Tibial artery (tissue), 4 donors: ENCODE data around the gene CARNS1.
A peak's percentile ranks its signal among the peaks of the same experiment; 100 is the strongest.

Experiments used
- DNase-seq, 2 donors: peaks; one replicate each; pipeline ENCODE4 v3.0.0-alpha.2; 2019
- H3K27ac ChIP-seq, 2 donors: fragments of 200-600 bp; sonication (generic) in 1 of 2; 1 replicate in 1 of 2; 2 replicates in 1 of 2; pipeline ENCODE4 v1.5.1; 2018 to 2019; ENCODE audit warnings: mild to moderate bottlenecking in 1 of 2
- H3K27me3 ChIP-seq, 2 donors: fragments of 200-600 bp; sonication (generic) in 1 of 2; one replicate each; pipeline versions ENCODE4 v1.5.1 to v1.6.0; 2016 to 2019
- H3K36me3 ChIP-seq, 3 donors: fragments of 200-600 bp; sonication (generic) in 2 of 3; one replicate each; pipeline ENCODE4 v1.5.1; 2016 to 2019; ENCODE audit warnings: mild to moderate bottlenecking in 2 of 3
- H3K4me1 ChIP-seq, 4 donors: fragments of 200-600 bp; sonication (generic) in 2 of 4; 1 replicate in 3 of 4; 2 replicates in 1 of 4; pipeline ENCODE4 v1.5.1; 2016 to 2019
- H3K4me3 ChIP-seq, 2 donors: fragments of 200-600 bp; sonication (generic) in 1 of 2; 1 replicate in 1 of 2; 2 replicates in 1 of 2; pipeline ENCODE4 v1.5.1; 2018 to 2019; ENCODE audit warnings: mild to moderate bottlenecking in 2 of 2
- H3K9me3 ChIP-seq, 3 donors: fragments of 200-600 bp; sonication (generic) in 1 of 3; one replicate each; pipeline ENCODE4 v1.5.1; 2016 to 2019
- CTCF ChIP-seq, 2 experiments: fragments of 200-600 bp in 1 of 2; fragments of 450-650 bp in 1 of 2; IDR thresholded peaks; one replicate each; pipeline ENCODE4 v1.5.1; 2017 to 2019; ENCODE audit warnings: antibody characterized with exemption in 2 of 2, mild to moderate bottlenecking in 1 of 2, moderate library complexity in 1 of 2
- intact Hi-C: fragments of 100-400 bp; cut with DNase I; formaldehyde crosslinking; loops from one replicate; pipeline ENCODE4 v1.15.0; 2023; ENCODE audit warnings: low total_unique reads

Gene CARNS1

GRCh38 chr11:67390947-67391303, 24.6 kb upstream of the CARNS1 start:
- Histone ChIP-seq H3K4me1 (peaks cover 0 to 20% (median 18%) of the 10 kb centered on the region in 4 donors), H3K4me3 (peak overlapping the region; percentile 78 to 81), H3K27me3 (no peaks in the 10 kb centered on the region), H3K9me3 (no peaks in the 10 kb centered on the region), H3K27ac (peak overlapping the region; percentile 78), H3K36me3 (peaks cover 0 to 22% (median 2%) of the 10 kb centered on the region in 3 donors)
- intact Hi-C loops = no loop called here
- DNase-seq = no peak
- no peak for TF ChIP-seq CTCF (IDR thresholded peaks at IDR 0.05)

DNA sequence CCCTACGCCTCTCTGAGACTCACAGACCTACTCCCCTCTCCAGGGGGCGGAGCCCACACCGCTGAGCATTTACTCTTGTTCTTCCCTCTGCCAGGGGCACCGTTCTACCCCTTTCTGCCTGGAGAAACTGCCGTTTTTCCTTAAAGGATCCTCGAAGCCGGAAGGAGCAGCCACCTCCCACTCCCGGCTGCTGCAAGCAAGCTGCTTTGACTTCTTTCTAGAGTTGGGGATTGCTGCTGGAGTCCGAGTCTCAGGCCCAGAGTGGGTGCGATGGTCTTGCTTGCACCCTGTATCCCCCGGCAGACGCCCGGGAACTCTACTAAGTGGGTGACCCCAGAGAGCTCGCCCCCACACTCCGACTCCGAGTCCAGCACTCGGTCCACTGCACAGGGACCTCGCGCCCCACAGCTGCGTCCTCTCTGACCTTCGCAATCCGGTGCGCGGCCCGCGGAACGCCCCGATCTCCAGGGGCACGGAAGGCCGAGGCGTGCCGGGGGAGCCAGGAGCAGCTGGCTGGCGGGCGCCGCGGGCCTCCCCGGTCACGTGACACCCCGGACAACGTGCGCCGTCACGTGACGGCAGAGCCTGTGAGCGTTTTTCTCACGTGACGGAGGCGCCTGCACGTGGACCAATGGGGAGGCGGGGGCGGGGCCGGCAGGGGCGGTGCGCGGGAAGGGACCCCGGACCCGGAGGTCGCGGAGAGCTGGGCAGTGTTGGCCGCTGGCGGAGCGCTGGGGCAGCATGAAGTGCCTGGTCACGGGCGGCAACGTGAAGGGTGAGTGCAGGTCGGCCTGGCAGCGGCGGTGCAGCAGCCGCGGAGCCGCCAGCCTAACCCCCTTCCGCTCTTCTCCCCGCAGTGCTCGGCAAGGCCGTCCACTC, 23.9 kb upstream of the CARNS1 start, which contains the start of gene RAD9A:
Gene RAD9A (plus strand): TSS at position 683 of the 879 bp plus-strand sequence. CDS start 59 bp downstream, at position 742.
- peak; percentile 96 for DNase-seq
- H3K9me3 ChIP-seq = no peaks in the 10 kb centered on the region
- H3K36me3 ChIP-seq = peaks cover 0 to 27% (median 9%) of the 10 kb centered on the region in 3 donors
- H3K27me3 ChIP-seq = no peaks in the 10 kb centered on the region
- H3K4me3 ChIP-seq = peak within 1 kb of the TSS; percentile 78 to 81
- intact Hi-C loops = no loop called here
- H3K4me1 ChIP-seq = peaks cover 0 to 20% (median 18%) of the 10 kb centered on the region in 4 donors
- no peak for TF ChIP-seq CTCF (IDR thresholded peaks at IDR 0.05)
- peak within 1 kb of the TSS; percentile 78 for H3K27ac ChIP-seq

DNA sequence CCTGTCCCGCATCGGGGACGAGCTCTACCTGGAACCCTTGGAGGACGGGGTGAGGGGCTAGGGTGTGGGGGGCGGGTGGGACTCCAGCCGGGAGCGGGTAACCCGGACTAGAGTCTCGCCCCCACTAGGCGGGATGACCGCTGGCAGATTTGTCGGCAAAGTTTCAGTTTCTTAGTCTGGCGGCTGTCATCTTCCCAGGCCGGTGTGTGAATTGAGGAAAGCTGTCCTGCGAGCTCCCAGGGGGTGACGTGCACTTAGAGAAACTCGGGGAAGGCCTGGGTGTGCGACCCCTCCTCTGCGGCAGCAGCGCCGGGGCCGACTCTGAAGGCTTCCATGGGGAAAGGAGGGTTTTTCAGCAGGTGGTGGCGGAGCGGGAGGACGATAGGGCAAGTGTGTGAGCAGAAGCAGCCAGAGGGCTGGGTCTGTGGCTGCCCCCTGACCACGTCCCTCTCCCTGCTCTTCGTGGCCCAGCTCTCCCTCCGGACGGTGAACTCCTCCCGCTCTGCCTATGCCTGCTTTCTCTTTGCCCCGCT, 23.2 kb upstream of the CARNS1 start:
- peaks cover 0 to 20% (median 18%) of the 10 kb centered on the region in 4 donors for H3K4me1 ChIP-seq
- H3K27ac ChIP-seq = peak overlapping the region; percentile 78
- no peaks in the 10 kb centered on the region for H3K9me3 ChIP-seq
- TF ChIP-seq CTCF (IDR thresholded peaks at IDR 0.05) = no peak
- H3K27me3 ChIP-seq = no peaks in the 10 kb centered on the region
- intact Hi-C loops = no loop called here
- DNase-seq = no peak
- peak overlapping the region; percentile 78 to 81 for H3K4me3 ChIP-seq
- peaks cover 0 to 34% (median 13%) of the 10 kb centered on the region in 3 donors for H3K36me3 ChIP-seq

DNA sequence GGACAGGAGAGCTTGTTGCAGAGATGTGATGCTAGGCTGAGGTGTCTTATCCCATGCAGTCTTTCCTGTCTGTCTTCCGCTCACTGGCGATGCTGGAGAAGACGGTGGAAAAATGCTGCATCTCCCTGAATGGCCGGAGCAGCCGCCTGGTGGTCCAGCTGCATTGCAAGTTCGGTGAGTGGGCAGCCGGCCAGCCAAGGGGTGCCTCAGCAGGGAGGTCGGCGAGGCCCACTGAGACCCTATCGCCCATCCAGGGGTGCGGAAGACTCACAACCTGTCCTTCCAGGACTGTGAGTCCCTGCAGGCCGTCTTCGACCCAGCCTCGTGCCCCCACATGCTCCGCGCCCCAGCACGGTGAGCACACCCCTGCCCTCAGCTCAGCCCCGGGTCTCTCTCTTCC, 22.0 kb upstream of the CARNS1 start:
- intact Hi-C loops = no loop called here
- H3K36me3 ChIP-seq = peaks cover 11 to 45% (median 25%) of the 10 kb centered on the region in 3 donors

GRCh38 chr11:67393990-67394389, 21.5 kb upstream of the CARNS1 start:
- H3K4me3 ChIP-seq = no peak overlapping the region
- H3K27ac ChIP-seq = no peak overlapping the region
- no peak for TF ChIP-seq CTCF (IDR thresholded peaks at IDR 0.05)
- peaks cover 0 to 26% (median 19%) of the 10 kb centered on the region in 4 donors for H3K4me1 ChIP-seq
- intact Hi-C loops = no loop called here
- H3K27me3 ChIP-seq = no peaks in the 10 kb centered on the region
- DNase-seq = no peak
- H3K9me3 ChIP-seq = no peaks in the 10 kb centered on the region
- peaks cover 16 to 51% (median 31%) of the 10 kb centered on the region in 3 donors for H3K36me3 ChIP-seq

More for the DNA sequence above, 22.0 kb upstream of the CARNS1 start:
- no peaks in the 10 kb centered on the region for H3K27me3 ChIP-seq
- H3K9me3 ChIP-seq = no peaks in the 10 kb centered on the region
- TF ChIP-seq CTCF (IDR thresholded peaks at IDR 0.05) = no peak
- DNase-seq = no peak
- peaks cover 0 to 25% (median 18%) of the 10 kb centered on the region in 4 donors for H3K4me1 ChIP-seq
- H3K27ac ChIP-seq = no peak overlapping the region
- no peak overlapping the region for H3K4me3 ChIP-seq
